ENCODE measurements around the gene HMGN4. TPM values are rescaled to one million over a fixed set of nuclear protein-coding genes. Genes with fewer than 3 reads are reported as not detected.

Gene HMGN4
- total RNA-seq, 1 experiment from 2014 or later: 73.8 TPM

GRCh38 chr6:26538572-26538902, 371 bp downstream of the HMGN4 start:
- Histone ChIP-seq H3K79me2 (ENCODE audit: insufficient read depth, low read length) (peaks cover 51% of the 10 kb centered on the region), H3K9me2 (ENCODE audit: insufficient read depth) (no peaks in the 10 kb centered on the region), H3K36me3 (ENCODE audit: control insufficient read depth in 1 of 2, insufficient read depth in 2 of 2, low read length in 2 of 2) (0 out of 4 replicates have a peak, but pooled peaks cover 0 to 5% of the 10 kb centered on the region in 2 experiments), H3K27ac (ENCODE audit: low read depth, low read length) (peak overlapping the region; percentile 72), H3K4me2 (ENCODE audit: low read length) (peak overlapping the region; percentile 90), H3K9me3 (ENCODE audit: control insufficient read depth in 1 of 2, insufficient read depth in 1 of 2, low read depth in 1 of 2, low read length in 2 of 2) (no peaks in the 10 kb centered on the region), H3K27me3 (ENCODE audit: insufficient read depth, low read length) (no peaks in the 10 kb centered on the region), H2AFZ (ENCODE audit: low read depth, low read length, poor library complexity, severe bottlenecking) (no peak overlapping the region), H3K9ac (ENCODE audit: low read length) (peak overlapping the region; percentile 87), H3K4me3 (replicated peaks in 1 of 2; ENCODE audit: low read depth in 1 of 2, low read length in 2 of 2) (peak overlapping the region; percentile 74 to 89), H4K20me1 (ENCODE audit: insufficient read depth) (no peaks in the 10 kb centered on the region), H3K4me1 (ENCODE audit: control insufficient read depth in 1 of 2, insufficient read depth in 2 of 2, low read length in 2 of 2) (peaks cover 14 to 46% of the 10 kb centered on the region in 2 experiments)
- ChIA-PET POLR2A (interaction anchor here (0.9 to 1.6 kb wide), 4 partner anchors 12 to 197 kb away, joined by 3 to 7 read pairs (median 3); no protein-coding TSS in a partner anchor), RAD21 (ENCODE audit: low non-redundant PET in 1 of 2, low total read pairs in 2 of 2, uncharacterized antibody in 2 of 2, unreplicated experiment in 2 of 2) (interaction anchor here (1.0 to 2.0 kb wide), 3 partner anchors 57 to 197 kb away, joined by 3 to 10 read pairs (median 5); no protein-coding TSS in a partner anchor), CTCF (no interaction called here)
- ATAC-seq (peak; percentile 9), DNase-seq (ENCODE audit: low read depth, low spot score) (no peak)
- BruUV-seq (replicated peaks): TSS peak; percentile 49
- intact Hi-C loops (cut with micrococcal nuclease): loop anchor here (2.0 to 10.0 kb wide), 3 partner anchors 14 to 364 kb away; no protein-coding TSS in a partner anchor
- TF ChIP-seq ATF3 (IDR thresholded peaks at IDR 0.05) (no peak), ZFX (IDR thresholded peaks at IDR 0.05) (peak; percentile 80), CEBPB (IDR thresholded peaks at IDR 0.05; ENCODE audit: low read depth) (no peak)

GRCh38 chr6:26539071-26539615, 977 bp downstream of the HMGN4 start:
- Histone ChIP-seq H3K4me3 (replicated peaks in 1 of 2; ENCODE audit: low read depth in 1 of 2, low read length in 2 of 2) (peak overlapping the region; percentile 74 to 89), H3K9me3 (ENCODE audit: control insufficient read depth in 1 of 2, insufficient read depth in 1 of 2, low read depth in 1 of 2, low read length in 2 of 2) (no peaks in the 10 kb centered on the region), H2AFZ (ENCODE audit: low read depth, low read length, poor library complexity, severe bottlenecking) (no peak overlapping the region), H3K27ac (ENCODE audit: low read depth, low read length) (peak overlapping the region; percentile 72), H3K9ac (ENCODE audit: low read length) (peak overlapping the region; percentile 87), H3K4me2 (ENCODE audit: low read length) (peak overlapping the region; percentile 90), H3K36me3 (ENCODE audit: control insufficient read depth in 1 of 2, insufficient read depth in 2 of 2, low read length in 2 of 2) (0 out of 4 replicates have a peak, but pooled peaks cover 1 to 5% of the 10 kb centered on the region in 2 experiments), H3K27me3 (ENCODE audit: insufficient read depth, low read length) (no peaks in the 10 kb centered on the region), H4K20me1 (ENCODE audit: insufficient read depth) (no peaks in the 10 kb centered on the region), H3K79me2 (ENCODE audit: insufficient read depth, low read length) (peaks cover 57% of the 10 kb centered on the region), H3K9me2 (ENCODE audit: insufficient read depth) (no peaks in the 10 kb centered on the region), H3K4me1 (ENCODE audit: control insufficient read depth in 1 of 2, insufficient read depth in 2 of 2, low read length in 2 of 2) (peaks cover 13 to 47% of the 10 kb centered on the region in 2 experiments)
- CTCF ChIA-PET: no interaction called here
- intact Hi-C loops (cut with micrococcal nuclease): loop anchor here (2.0 to 10.0 kb wide), 3 partner anchors 14 to 364 kb away; no protein-coding TSS in a partner anchor
- POLR2A ChIA-PET: interaction anchor here (0.7 kb wide), 1 partner anchor 21 kb away, joined by 3 read pairs; no protein-coding TSS in a partner anchor
- BruUV-seq (replicated peaks): no TSS peak
- ATAC-seq (no peak), DNase-seq (ENCODE audit: low read depth, low spot score) (no peak)
- no peak for TF ChIP-seq CEBPB (IDR thresholded peaks at IDR 0.05; ENCODE audit: low read depth)
- TF ChIP-seq MAX (IDR thresholded peaks at IDR 0.05): peak; percentile 24; the same call in 1 of the 2 replicates
- no peak for TF ChIP-seq EGR1 (IDR thresholded peaks at IDR 0.05; ENCODE audit: low read depth)
- no peak for TF ChIP-seq ZFX (IDR thresholded peaks at IDR 0.05)
- RAD21 ChIA-PET (ENCODE audit: low non-redundant PET in 1 of 2, low total read pairs in 2 of 2, uncharacterized antibody in 2 of 2, unreplicated experiment in 2 of 2): interaction anchor here (1.5 to 2.0 kb wide), 2 partner anchors 57 to 198 kb away, joined by 3 to 10 read pairs; no protein-coding TSS in a partner anchor

All from HCT116 (cell line).